NK-92 (cell line): ENCODE results near the gene SFXN2.
"Not testable (repeated sequence)": the region's sequence is repeated elsewhere in the genome, so short reads cannot be mapped to it uniquely, and the experiment has no call there.

Experiments used
- DNase-seq: peaks from one replicate; lab custom pipeline; 2025; ENCODE audit not compliant: unreplicated experiment; lab: John Stamatoyannopoulos, UW

The SFXN2 gene, protein sequence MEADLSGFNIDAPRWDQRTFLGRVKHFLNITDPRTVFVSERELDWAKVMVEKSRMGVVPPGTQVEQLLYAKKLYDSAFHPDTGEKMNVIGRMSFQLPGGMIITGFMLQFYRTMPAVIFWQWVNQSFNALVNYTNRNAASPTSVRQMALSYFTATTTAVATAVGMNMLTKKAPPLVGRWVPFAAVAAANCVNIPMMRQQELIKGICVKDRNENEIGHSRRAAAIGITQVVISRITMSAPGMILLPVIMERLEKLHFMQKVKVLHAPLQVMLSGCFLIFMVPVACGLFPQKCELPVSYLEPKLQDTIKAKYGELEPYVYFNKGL

GRCh38 chr10:102714621-102715455, at the start of gene SFXN2:
TSS of gene SFXN2 (plus strand) at chr10:102714636. CDS start at chr10:102726637, 12,001 bp downstream.
- DNase-seq: no peak

- DNase-seq: no peak
These were observed 48.4 kb upstream of the SFXN2 start for GRCh38 chr10:102665904-102666509.

DNA sequence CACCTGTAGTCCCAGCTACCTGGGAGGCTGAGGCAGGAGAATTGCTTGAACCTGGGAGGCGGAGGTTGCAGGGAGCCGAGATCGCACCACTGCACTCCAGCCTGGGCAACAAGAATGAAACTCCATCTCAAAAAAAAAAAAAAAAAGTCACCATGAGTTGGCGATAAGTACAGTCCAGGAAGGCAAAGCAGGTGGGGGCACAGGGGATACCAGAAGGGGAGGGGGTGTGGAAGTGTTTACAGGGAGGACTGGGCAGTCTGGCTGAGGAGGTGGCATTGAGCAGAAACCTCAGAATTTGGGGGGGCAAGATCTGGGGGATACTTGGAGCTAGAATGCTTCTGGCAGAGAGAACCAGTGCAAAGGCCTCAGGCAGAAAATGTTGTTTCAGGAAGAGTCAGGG, 47.0 kb upstream of the SFXN2 start:
- DNase-seq: not testable (repeated sequence)

GRCh38 chr10:102668326-102669107, 45.9 kb upstream of the SFXN2 start:
- no peak for DNase-seq

GRCh38 chr10:102669206-102670064, 45.0 kb upstream of the SFXN2 start:
- DNase-seq: no peak

DNA sequence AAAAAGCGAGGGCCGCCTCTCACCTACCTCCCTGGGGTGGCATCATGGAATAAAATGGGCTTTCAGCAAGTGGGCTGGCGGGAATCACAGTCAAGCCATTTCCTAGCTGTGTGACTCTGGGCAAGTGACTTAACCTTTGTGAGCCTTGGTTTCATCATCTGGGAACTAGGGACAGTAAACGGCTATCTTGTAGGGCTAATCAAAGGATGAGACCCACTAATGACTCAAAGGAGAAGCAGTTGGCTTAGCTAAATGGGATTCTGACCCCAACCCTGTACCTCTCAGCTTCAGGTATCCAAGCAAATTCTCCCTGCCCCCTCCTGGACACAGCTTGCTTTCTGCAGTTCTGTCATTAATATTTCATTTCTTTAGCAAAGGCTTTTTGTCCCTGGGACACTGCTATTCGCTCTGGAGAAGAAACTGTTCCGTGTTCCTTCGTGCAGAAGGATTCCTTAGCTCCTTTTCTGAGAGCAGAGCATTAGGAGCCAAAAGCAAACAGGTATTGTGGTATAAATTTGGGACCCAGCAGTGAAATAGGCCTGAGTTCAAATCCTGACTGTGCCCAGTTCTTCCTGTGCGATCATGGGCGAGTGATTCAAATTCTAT, 44.3 kb upstream of the SFXN2 start:
- no peak for DNase-seq

DNA sequence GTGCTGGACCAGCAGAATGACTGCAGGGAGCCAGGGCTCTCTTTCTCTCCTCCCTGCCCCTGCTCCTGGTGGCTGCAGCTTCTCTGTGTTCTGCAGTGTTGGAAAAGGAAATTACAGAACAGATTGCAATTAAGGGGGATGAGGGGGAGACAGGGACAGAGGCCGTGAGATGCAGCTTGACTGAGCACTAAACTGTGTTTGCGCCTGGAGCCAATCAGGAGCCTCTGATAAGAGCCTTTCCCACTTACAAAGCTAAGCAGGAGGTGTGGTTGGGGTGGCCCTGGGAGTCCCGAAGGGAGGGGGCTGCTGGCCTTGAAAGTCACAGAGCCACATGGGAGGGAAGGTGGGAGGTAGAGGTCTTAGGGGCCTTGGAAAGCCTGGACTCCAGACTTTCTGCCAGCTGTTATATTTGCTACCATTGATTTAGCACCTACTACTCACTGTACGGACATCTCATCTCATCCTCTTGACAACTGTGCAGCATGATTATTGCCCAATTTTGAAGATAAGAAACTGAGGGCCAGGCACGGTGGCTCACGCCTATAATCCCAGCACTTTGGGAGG, 43.5 kb upstream of the SFXN2 start:
- DNase-seq: no peak

DNA sequence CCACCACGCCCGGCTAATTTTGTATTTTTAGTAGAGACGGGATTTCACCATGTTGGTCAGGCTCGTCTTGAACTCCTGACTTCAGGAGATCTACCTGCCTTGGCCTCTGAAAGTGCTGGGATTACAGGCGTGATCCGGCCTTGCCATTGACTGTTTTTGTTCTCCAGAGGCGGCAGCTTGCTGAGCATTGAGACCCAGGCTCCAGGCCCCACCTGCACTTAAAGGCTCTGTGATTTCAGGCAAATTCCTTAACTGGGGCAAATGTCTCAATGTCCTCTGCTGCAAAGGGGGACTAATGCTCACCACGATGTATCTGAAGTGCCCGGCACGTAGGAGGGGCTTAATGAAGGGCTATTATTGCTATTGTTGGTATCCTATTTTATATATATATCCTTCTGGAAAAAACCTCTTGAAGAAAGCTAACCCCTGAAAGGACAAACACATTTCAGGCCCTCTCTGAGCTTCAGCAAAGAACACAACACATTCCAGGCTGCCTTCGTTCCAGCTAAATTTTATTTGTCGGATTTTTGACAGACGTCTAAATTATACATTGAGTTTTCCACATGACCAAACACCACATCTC, 41.1 kb upstream of the SFXN2 start:
- no peak for DNase-seq

- DNase-seq: no peak
These were observed 40.5 kb upstream of the SFXN2 start for GRCh38 chr10:102673819-102674511.

DNA sequence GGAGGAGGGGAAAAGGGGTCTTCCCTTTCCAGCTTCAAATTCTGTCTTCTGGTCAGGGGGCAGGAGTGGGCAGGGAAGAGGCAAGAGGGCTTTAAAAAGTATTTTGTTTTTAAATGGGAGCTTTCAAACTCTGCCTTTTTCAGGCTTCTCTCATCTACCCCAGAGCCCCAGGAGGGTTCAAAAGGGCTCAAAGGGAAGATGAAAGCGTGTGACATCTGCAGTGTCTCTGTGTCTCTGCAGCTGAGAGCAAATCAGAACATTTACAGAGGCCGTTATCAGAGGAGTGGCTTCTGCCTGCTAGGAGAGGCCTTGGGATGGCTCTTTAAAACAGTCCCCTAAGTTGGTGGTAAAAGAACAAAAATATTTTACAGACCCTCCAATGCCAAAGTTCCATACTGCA, 39.9 kb upstream of the SFXN2 start:
- no peak for DNase-seq

DNA sequence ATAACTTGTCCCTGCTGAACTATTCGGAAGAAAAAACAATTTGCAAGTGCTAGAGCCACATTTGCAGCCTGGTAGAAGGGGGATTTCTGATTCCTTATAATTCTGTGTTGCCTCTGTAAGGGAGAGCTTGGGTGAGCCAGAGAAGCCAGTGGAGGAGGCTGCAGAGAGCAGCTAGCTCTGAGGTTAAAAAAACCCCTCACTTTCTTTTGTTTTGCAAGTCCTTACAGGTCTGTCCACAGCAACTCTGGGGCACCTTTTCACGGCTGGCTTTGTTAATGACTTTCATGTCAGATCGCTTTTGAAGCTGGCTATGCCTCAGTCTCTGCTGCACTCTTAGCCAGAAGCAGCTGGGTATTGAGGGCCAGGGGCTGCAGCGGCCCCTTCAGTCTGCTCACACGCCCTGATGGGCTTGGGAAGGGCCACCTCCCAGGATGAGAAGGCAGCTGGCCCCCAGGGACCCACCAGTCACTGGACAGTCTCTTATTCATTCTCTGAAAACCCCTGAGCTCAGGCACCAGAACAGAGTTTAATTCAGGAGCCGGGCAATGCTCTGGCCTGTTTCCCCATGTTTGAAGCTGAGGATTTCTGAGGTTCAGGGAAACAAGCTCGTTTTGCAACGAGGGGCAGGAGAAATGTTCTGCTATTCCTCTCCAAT, 39.3 kb upstream of the SFXN2 start:
- DNase-seq: no peak

DNA sequence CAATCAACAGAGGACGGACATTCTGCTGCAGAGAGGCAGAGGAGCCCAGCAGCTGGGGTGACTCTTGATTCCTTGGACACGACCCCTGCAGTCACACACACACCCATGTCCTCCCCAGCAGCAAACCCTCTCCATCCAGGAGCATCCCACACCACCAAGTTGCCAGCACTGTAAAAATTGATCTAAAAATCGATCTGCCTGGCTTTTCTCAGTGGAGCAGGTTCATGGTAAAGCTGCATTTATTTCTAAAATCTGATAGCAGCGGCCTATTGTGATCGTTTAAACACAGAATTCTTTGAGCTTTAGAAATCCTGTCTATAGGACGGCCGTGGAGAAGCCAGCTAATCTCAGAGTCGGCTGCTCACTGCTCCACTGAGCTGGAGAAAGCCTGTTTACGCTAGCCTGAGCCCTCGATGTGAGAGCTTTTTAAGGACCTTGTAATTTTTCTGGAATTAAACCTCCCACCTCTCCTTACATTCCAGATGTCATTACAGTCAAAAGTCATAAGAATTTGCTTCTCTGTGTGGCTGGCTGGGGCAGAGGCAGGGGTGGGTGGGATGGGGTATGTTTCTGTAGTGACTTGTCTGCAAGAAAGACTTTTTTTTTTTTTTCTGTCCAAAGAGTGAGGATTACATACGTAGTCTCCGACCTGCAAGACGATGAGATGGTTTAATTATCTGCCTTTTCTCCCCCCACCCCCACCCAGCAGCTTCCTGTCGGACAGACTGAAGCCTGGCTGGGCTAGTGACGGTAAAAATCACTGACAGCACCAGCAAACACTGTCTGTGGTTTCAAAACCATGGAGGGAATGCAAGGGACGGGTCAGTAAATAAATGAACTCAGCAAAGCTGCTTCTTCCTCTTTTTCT, 38.5 kb upstream of the SFXN2 start:
- DNase-seq: no peak

- no peak for DNase-seq
These were observed 37.7 kb upstream of the SFXN2 start for GRCh38 chr10:102676534-102677315.

GRCh38 chr10:102677331-102678067, 36.9 kb upstream of the SFXN2 start:
- no peak for DNase-seq

DNA sequence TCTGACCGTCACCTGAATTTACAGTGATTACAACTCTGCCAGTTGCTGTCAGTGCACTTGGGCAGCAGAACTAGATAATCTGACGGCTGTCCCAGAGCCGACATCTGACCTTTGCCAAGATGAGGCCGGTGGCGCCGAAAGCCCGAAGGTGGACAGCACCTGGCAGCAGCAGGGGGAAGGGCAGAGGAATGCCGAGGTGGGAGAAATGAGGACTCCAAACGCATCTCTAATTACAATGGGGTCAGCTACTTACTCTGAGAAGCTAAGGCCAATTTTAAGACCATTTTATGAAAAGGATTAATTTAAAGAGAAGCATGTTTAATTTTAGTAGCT, 36.4 kb upstream of the SFXN2 start:
- no peak for DNase-seq

DNA sequence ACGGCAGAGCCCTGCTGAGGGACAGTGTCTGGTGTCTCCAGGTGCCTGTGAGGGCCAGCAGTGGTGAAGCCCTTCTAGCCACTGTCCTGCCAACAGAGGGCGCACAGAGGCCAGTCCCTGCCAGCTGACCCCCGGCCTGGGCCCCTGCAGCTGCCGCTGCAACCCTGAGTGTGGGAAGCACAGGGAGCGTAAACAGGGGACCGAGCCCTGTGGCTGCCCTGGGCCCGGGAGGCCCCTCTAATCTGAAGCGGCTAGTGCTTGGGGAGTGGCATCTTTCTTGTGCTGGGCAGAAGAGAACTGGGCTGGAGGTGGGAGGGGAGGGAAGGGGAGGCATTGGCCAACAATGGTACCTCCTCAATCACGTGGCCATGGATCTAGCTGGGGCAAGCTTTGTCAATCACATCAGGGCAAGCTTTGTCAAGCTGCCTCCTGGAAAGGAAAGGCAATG, 35.6 kb upstream of the SFXN2 start:
- no peak for DNase-seq
